SK-N-MC (cell line): ENCODE measurements around the gene TLR6.

ENCODE experiments used
- DNase-seq: peaks from one replicate; pipeline ENCODE4 v3.0.0-alpha.2; 2011; ENCODE audit warnings: low read depth, low spot score
- H3K27ac ChIP-seq: fragments of 200-600 bp; sonication (generic); 2 replicates; pipeline ENCODE4 v1.5.1; 2016; ENCODE audit warnings: mixed run types
- H3K36me3 ChIP-seq: fragments of 200-600 bp; sonication (generic); 2 replicates; pipeline ENCODE4 v1.6.1; 2017; ENCODE audit warnings: antibody characterized with exemption, low read length, mixed read lengths; ENCODE audit not compliant: insufficient read depth
- H3K4me3 ChIP-seq: fragments of 200-600 bp; sonication (generic); 2 replicates; pipeline ENCODE4 v1.5.1; 2016
- H3K9ac ChIP-seq: fragments of 200-600 bp; sonication (generic); 2 replicates; pipeline ENCODE4 v1.8.0; 2017; ENCODE audit warnings: mixed run types, mixed read lengths; ENCODE audit not compliant: insufficient read length
- H3K9me3 ChIP-seq: fragments of 200-600 bp; sonication (generic); 2 replicates; pipeline ENCODE4 v1.6.1; 2017; ENCODE audit warnings: low read depth, mild to moderate bottlenecking, antibody characterized with exemption, low read length, moderate library complexity, mixed read lengths
- EZH2 ChIP-seq: fragments of 200-600 bp; sonication (generic); IDR thresholded peaks from one replicate; pipeline ENCODE4 v1.6.1; 2017; ENCODE audit warnings: antibody characterized with exemption
- FOXP2 ChIP-seq: optimal IDR thresholded peaks from 2 replicates; pipeline ENCODE3; 2011; ENCODE audit warnings: mild to moderate bottlenecking, moderate library complexity; ENCODE audit not compliant: insufficient read depth; ENCODE audit errors: extremely low read length, control extremely low read depth
- POLR2AphosphoS5 ChIP-seq: IDR thresholded peaks from 2 replicates; pipeline ENCODE4 v1.6.1; 2012; ENCODE audit warnings: mild to moderate bottlenecking, low read depth, low read length, borderline replicate concordance

The TLR6 gene

GRCh38 chr4:38791010-38791409 lies 65.6 kb downstream of the TLR6 start:
- TF ChIP-seq POLR2AphosphoS5, result no peak
- no peak for TF ChIP-seq FOXP2
- no peak for TF ChIP-seq EZH2
- H3K27ac ChIP-seq, result no peak overlapping the region

GRCh38 chr4:38788317-38788716 lies 68.3 kb downstream of the TLR6 start:
- TF ChIP-seq FOXP2 (no peak), EZH2 (no peak), POLR2AphosphoS5 (no peak)
- no peak for DNase-seq
- H3K27ac ChIP-seq, result no peak overlapping the region
- no peaks in the 10 kb centered on the region for H3K36me3 ChIP-seq
- H3K9ac ChIP-seq, result no peak overlapping the region
- no peak overlapping the region for H3K4me3 ChIP-seq
- H3K9me3 ChIP-seq, result no peaks in the 10 kb centered on the region

More at GRCh38 chr4:38791010-38791409, 65.6 kb downstream of the TLR6 start:
- H3K36me3 ChIP-seq, result no peaks in the 10 kb centered on the region
- no peak overlapping the region for H3K9ac ChIP-seq
- H3K4me3 ChIP-seq, result no peak overlapping the region
- H3K9me3 ChIP-seq, result no peaks in the 10 kb centered on the region
- no peak for DNase-seq

- no peak overlapping the region for H3K27ac ChIP-seq
- H3K9me3 ChIP-seq, result no peaks in the 10 kb centered on the region
- H3K9ac ChIP-seq, result no peak overlapping the region
- H3K4me3 ChIP-seq, result no peak overlapping the region
- no peak for DNase-seq
- H3K36me3 ChIP-seq, result no peaks in the 10 kb centered on the region
- no peak for TF ChIP-seq FOXP2
- no peak for TF ChIP-seq EZH2
- no peak for TF ChIP-seq POLR2AphosphoS5
These were observed 68.9 kb downstream of the TLR6 start for GRCh38 chr4:38787693-38788092.

- Histone ChIP-seq H3K36me3 (no peaks in the 10 kb centered on the region), H3K9ac (no peak overlapping the region), H3K4me3 (no peak overlapping the region), H3K9me3 (no peaks in the 10 kb centered on the region), H3K27ac (no peak overlapping the region)
- no peak for TF ChIP-seq EZH2
- TF ChIP-seq FOXP2, result no peak
- TF ChIP-seq POLR2AphosphoS5, result no peak
- no peak for DNase-seq
These were observed 70.7 kb downstream of the TLR6 start for GRCh38 chr4:38785901-38786402.

- H3K9ac ChIP-seq, result no peak overlapping the region
- H3K36me3 ChIP-seq, result no peaks in the 10 kb centered on the region
- TF ChIP-seq POLR2AphosphoS5 (no peak), EZH2 (no peak), FOXP2 (no peak)
- no peaks in the 10 kb centered on the region for H3K9me3 ChIP-seq
- H3K4me3 ChIP-seq, result no peak overlapping the region
- H3K27ac ChIP-seq, result no peak overlapping the region
- no peak for DNase-seq
These were observed 71.4 kb downstream of the TLR6 start for GRCh38 chr4:38785041-38785790.

DNA sequence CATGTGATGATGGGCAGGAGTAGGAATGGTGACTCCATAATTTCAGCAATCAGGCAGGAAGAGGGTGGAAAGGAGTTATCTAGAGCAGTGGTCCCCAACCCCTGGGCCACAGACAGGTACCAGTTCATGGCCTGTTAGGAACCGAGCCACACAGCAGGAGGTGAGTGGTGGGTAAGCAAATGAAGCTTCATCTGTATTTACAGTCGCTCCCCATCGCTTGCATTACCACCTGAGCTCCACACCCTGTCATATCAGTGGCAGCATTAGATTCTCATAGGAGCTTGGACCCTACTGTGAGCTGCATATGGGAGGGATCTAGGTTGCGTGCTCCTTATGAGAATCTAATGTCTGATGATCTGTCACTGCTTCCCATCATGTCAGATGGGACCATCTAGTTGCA lies 72.5 kb downstream of the TLR6 start:
- DNase-seq, result no peak
- H3K4me3 ChIP-seq, result no peak overlapping the region
- H3K9ac ChIP-seq, result no peak overlapping the region
- H3K27ac ChIP-seq, result no peak overlapping the region
- TF ChIP-seq FOXP2 (no peak), POLR2AphosphoS5 (no peak), EZH2 (no peak)
- no peaks in the 10 kb centered on the region for H3K36me3 ChIP-seq
- no peaks in the 10 kb centered on the region for H3K9me3 ChIP-seq

GRCh38 chr4:38783109-38783460 lies 73.5 kb downstream of the TLR6 start:
- Histone ChIP-seq H3K27ac (no peak overlapping the region), H3K4me3 (no peak overlapping the region), H3K9me3 (no peaks in the 10 kb centered on the region), H3K36me3 (no peaks in the 10 kb centered on the region), H3K9ac (no peak overlapping the region)
- DNase-seq, result no peak
- TF ChIP-seq POLR2AphosphoS5 (no peak), FOXP2 (no peak), EZH2 (no peak)

DNA sequence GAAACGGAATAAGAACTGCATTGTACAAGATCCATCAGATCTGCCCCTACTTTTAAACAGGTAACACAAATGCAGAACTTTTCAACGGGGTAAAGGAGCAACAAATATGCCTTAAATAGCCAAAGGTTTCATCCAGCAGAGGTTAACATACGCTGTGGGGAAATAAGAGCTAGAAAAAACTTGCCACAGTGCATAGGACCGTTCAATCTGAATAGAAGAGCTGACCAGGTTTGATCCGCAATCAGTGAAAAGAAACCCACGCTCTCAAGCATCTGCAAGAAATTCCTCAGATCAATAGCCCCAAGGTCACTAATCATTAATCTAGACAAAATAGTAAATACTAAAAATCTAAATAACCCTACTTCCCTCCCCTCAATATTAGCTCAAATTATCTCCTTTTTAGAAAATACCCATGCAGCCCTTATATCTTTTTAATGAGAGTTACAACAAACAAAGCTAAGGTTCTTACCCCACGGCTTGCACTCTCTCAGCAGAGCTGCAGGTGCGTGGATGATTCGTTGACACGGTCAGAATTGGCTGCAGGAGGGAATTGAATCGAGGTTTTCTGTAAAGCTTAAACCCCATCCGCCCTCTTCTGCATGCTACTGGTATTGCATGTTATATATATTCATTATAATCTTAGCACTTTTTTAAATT lies 74.0 kb downstream of the TLR6 start, which contains the start of gene TLR10:
TLR10 (minus strand) TSS at position 539 of the 657 bp plus-strand sequence. CDS start 7,400 bp downstream, outside the sequence.
- no peak within 1 kb of the TSS for H3K4me3 ChIP-seq
- no peak for TF ChIP-seq EZH2
- TF ChIP-seq FOXP2, result no peak
- TF ChIP-seq POLR2AphosphoS5, result no peak
- no peak for DNase-seq
- H3K9ac ChIP-seq, result no peak within 1 kb of the TSS
- H3K9me3 ChIP-seq, result no peaks in the 10 kb centered on the region
- H3K36me3 ChIP-seq, result no peaks in the 10 kb centered on the region
- no peak within 1 kb of the TSS for H3K27ac ChIP-seq

- Histone ChIP-seq H3K36me3 (no peaks in the 10 kb centered on the region), H3K4me3 (no peak overlapping the region), H3K9ac (no peak overlapping the region), H3K27ac (no peak overlapping the region), H3K9me3 (no peaks in the 10 kb centered on the region)
- TF ChIP-seq EZH2 (no peak), FOXP2 (no peak), POLR2AphosphoS5 (no peak)
- DNase-seq, result no peak
These were observed 74.8 kb downstream of the TLR6 start for GRCh38 chr4:38781854-38782261.
